HEK293T (cell line): Measurements from ENCODE around the gene CEP350.
"Not testable (repeated sequence)": the region's sequence is repeated elsewhere in the genome, so short reads cannot be mapped to it uniquely, and the experiment has no call there.

Experiments used
- CTCF ChIA-PET: fragments of 350-600 bp; formaldehyde crosslinking; extraction: SDS; loops from one replicate; lab custom pipeline; 2021; ENCODE audit warnings: antibody characterized with exemption, inconsistent platforms; lab: Yijun Ruan, JAX
- POLR2A ChIA-PET: fragments of 350-600 bp; formaldehyde crosslinking; extraction: SDS; loops from one replicate; lab custom pipeline; 2020; ENCODE audit warnings: antibody characterized with exemption, inconsistent platforms; lab: Yijun Ruan, JAX
- DNase-seq: peaks from one replicate; pipeline ENCODE4 v3.0.0; 2012; ENCODE audit warnings: mixed read lengths; ENCODE audit errors: extremely low spot score
- ARNT ChIP-seq: fragments of 450-650 bp; IDR thresholded peaks from 2 replicates; pipeline ENCODE4 v1.6.1; 2017; ENCODE audit warnings: mild to moderate bottlenecking
- BHLHE40 ChIP-seq: fragments of 450-650 bp; IDR thresholded peaks from 2 replicates; pipeline ENCODE4 v1.6.1; 2016; ENCODE audit warnings: mild to moderate bottlenecking, moderate library complexity, borderline replicate concordance
- CTBP1 ChIP-seq: fragments of 450-650 bp; IDR thresholded peaks from 2 replicates; pipeline ENCODE4 v1.6.1; 2016; ENCODE audit warnings: borderline replicate concordance
- ELF4 ChIP-seq: fragments of 450-650 bp; IDR thresholded peaks from 2 replicates; pipeline ENCODE4 v1.6.1; 2017; ENCODE audit warnings: antibody characterized with exemption
- FOXA1 ChIP-seq: fragments of 450-650 bp; IDR thresholded peaks from 2 replicates; pipeline ENCODE4 v1.6.1; 2016; ENCODE audit warnings: mild to moderate bottlenecking
- FOXK2 ChIP-seq: fragments of 450-650 bp; IDR thresholded peaks from 2 replicates; pipeline ENCODE4 v1.6.1; 2016; ENCODE audit warnings: mild to moderate bottlenecking
- FOXM1 ChIP-seq: fragments of 450-650 bp; IDR thresholded peaks from 2 replicates; pipeline ENCODE4 v1.6.1; 2017; ENCODE audit warnings: mild to moderate bottlenecking, borderline replicate concordance
- HDGF ChIP-seq: fragments of 450-650 bp; IDR thresholded peaks from 2 replicates; pipeline ENCODE4 v1.6.1; 2017; ENCODE audit warnings: antibody characterized with exemption, borderline replicate concordance
- L3MBTL2 ChIP-seq: fragments of 450-650 bp; conservative IDR thresholded peaks from 2 replicates; pipeline ENCODE4 v1.6.1; 2016; ENCODE audit warnings: mild to moderate bottlenecking
- LEF1 ChIP-seq: fragments of 450-650 bp; IDR thresholded peaks from 2 replicates; pipeline ENCODE4 v1.6.1; 2017; ENCODE audit warnings: mild to moderate bottlenecking, borderline replicate concordance
- NFRKB ChIP-seq: fragments of 450-650 bp; IDR thresholded peaks from 2 replicates; pipeline ENCODE4 v1.6.1; 2016; ENCODE audit warnings: mild to moderate bottlenecking, moderate library complexity
- PKNOX1 ChIP-seq: fragments of 450-650 bp; IDR thresholded peaks from 2 replicates; pipeline ENCODE4 v1.6.1; 2016
- SP1 ChIP-seq: fragments of 450-650 bp; IDR thresholded peaks from 2 replicates; pipeline ENCODE4 v1.6.1; 2017
- SUZ12 ChIP-seq: fragments of 450-650 bp; IDR thresholded peaks from 2 replicates; pipeline ENCODE4 v1.6.1; 2016; ENCODE audit warnings: mild to moderate bottlenecking
- TARDBP ChIP-seq: fragments of 450-650 bp; IDR thresholded peaks from 2 replicates; pipeline ENCODE4 v1.6.1; 2016
- ZNF384 ChIP-seq: fragments of 450-650 bp; IDR thresholded peaks from 2 replicates; pipeline ENCODE4 v1.6.1; 2016

The CEP350 gene

GRCh38 chr1:180131510-180131909 lies 176.9 kb downstream of the CEP350 start:
- DNase-seq = no peak
- ChIA-PET CTCF (no interaction called here), POLR2A (interaction anchor here (1.4 kb wide), 1 partner anchor 23 kb away, joined by 4 read pairs; the partner anchor contains the start of gene QSOX1)
- no peak for TF ChIP-seq HDGF
- no peak for TF ChIP-seq ELF4
- no peak for TF ChIP-seq SP1

GRCh38 chr1:180133193-180133592 lies 178.6 kb downstream of the CEP350 start:
- ChIA-PET POLR2A (no interaction called here), CTCF (no interaction called here)
- TF ChIP-seq HDGF (no peak), ELF4 (no peak), SUZ12 (no peak), FOXK2 (no peak), SP1 (no peak)
- no peak for DNase-seq

GRCh38 chr1:180133688-180134087 lies 179.1 kb downstream of the CEP350 start:
- CTCF ChIA-PET, DNase-seq, POLR2A ChIA-PET: not testable (repeated sequence)

GRCh38 chr1:180135535-180135934 lies 180.9 kb downstream of the CEP350 start:
- no peak for DNase-seq
- TF ChIP-seq BHLHE40 (no peak), FOXK2 (no peak), L3MBTL2 (no peak), FOXA1 (no peak), ARNT (no peak), SP1 (no peak), CTBP1 (no peak), ELF4 (no peak), PKNOX1 (no peak), ZNF384 (no peak), TARDBP (no peak), SUZ12 (no peak), LEF1 (no peak), FOXM1 (no peak), HDGF (no peak), NFRKB (no peak)
- ChIA-PET POLR2A (no interaction called here), CTCF (interaction anchor here (0.7 kb wide), 1 partner anchor 29 kb away, joined by 5 read pairs; no protein-coding TSS in a partner anchor)

GRCh38 chr1:180136331-180136967 lies 181.8 kb downstream of the CEP350 start:
- ChIA-PET CTCF (no interaction called here), POLR2A (no interaction called here)
- no peak for TF ChIP-seq SUZ12
- no peak for TF ChIP-seq NFRKB
- DNase-seq = no peak

- ChIA-PET POLR2A (no interaction called here), CTCF (no interaction called here)
- DNase-seq = no peak
- TF ChIP-seq SUZ12 (no peak), ZNF384 (no peak), PKNOX1 (no peak)
Observed at GRCh38 chr1:180136968-180137356, 182.4 kb downstream of the CEP350 start.

GRCh38 chr1:180137776-180138175 lies 183.2 kb downstream of the CEP350 start:
- TF ChIP-seq ZNF384 (no peak), FOXM1 (no peak), ELF4 (no peak), SUZ12 (no peak), FOXA1 (no peak), NFRKB (no peak), TARDBP (no peak), LEF1 (no peak), CTBP1 (no peak), ARNT (no peak), L3MBTL2 (no peak), PKNOX1 (no peak), HDGF (no peak), BHLHE40 (no peak), SP1 (no peak), FOXK2 (no peak)
- CTCF ChIA-PET = no interaction called here
- DNase-seq = no peak
- POLR2A ChIA-PET = no interaction called here
